ENCODE results near the gene PRPF19.

PRPF19 gene

GRCh38 chr11:60867871-60868681, 38.3 kb downstream of the PRPF19 start:
- H3K4me3 ChIP-seq (ENCODE audit: low read depth, low read length): no peak overlapping the region
- TF ChIP-seq CTCF (IDR thresholded peaks at IDR 0.05; ENCODE audit: insufficient read depth, low read depth, low read length, missing control alignments): no peak
- DNase-seq (ENCODE audit: low read depth): no peak

GRCh38 chr11:60866911-60867870, 39.2 kb downstream of the PRPF19 start, which contains the start of gene ZP1:
ZP1 (plus strand) TSS chr11:60867542; CDS start chr11:60867562, 20 bp downstream.
- no peak within 1 kb of the TSS for H3K4me3 ChIP-seq (ENCODE audit: low read depth, low read length)
- TF ChIP-seq CTCF (IDR thresholded peaks at IDR 0.05; ENCODE audit: insufficient read depth, low read depth, low read length, missing control alignments): no peak
- no peak for DNase-seq (ENCODE audit: low read depth)

DNA sequence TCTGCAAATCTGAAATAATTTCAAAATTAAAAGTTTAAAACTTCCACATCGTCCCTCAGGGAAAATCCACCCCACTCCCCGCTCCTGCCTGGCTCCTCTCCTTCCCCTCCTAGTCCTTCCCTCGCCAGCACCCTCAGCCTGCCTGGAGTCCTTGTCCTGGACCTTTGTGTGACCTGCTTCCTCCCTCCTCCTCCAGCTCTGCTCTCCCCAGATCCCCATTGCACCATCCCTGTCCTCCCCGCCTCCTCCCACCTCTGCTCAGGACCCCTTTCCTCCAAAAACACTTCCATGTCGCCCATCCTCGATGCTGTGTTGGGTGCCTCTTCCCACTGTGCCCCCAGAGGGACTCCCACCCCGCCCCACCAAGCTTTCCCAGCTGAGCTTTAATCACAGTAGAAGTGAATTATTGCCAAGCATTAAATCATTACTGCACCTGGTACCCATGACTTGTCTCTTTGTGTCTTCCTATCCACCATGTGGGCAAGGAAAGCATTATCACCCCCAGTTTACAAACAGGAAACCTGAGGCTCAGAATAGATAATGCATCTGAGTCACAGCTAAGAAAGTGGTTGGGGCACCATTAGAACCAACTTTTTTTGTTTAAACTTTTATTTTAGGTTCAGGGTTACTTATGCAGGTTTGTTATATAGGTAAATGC, 41.4 kb downstream of the PRPF19 start:
- no peak for TF ChIP-seq CTCF (IDR thresholded peaks at IDR 0.05; ENCODE audit: insufficient read depth, low read depth, low read length, missing control alignments)
- no peak overlapping the region for H3K4me3 ChIP-seq (ENCODE audit: low read depth, low read length)
- DNase-seq (ENCODE audit: low read depth): no peak

DNA sequence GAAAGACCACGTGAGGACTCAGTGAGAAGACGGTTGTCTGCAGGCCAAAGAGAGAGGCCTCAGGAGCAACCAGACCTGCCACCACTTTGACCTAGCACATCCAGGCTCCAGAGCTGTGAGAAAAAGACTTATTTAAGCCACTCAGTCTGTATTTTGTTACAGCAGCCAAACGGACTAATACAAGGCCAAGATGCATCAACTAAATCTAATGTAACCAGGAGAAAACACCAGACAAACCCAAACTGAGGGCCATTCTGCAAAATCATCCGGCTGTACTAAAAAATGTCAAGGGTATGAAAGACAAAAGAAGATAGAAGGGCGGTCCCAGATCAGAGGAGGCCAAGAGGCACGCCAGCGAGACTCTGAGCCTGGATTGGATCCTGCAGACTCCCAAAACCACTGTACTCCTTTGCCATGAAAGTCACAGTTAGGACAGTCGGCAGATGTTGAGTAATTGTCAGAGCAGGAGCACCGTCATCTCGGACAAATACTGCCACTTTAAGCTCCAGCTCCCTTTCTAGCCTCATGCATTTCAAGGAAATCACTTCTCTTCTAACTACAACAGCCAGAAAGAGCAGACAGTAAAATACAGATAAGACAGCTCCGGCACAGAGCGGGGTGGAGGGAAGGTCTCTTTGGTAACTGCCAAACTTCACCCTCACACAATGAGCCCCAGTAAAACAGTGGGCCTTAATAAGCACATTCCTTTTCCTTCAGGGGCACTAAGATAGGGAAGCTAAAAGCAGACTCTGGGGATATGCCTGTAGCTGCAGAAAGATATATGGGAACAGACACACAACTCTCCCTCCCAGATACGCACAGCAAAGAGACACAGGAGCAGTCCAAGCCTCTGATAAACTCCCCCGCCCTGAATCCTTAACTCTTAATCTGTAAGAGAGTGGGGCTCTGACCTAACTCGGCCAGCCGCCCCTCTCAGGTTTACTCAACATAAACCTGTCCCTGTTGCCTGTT, 42.5 kb downstream of the PRPF19 start:
- no peak for DNase-seq (ENCODE audit: low read depth)
- no peak overlapping the region for H3K4me3 ChIP-seq (ENCODE audit: low read depth, low read length)
- no peak for TF ChIP-seq CTCF (IDR thresholded peaks at IDR 0.05; ENCODE audit: insufficient read depth, low read depth, low read length, missing control alignments)

DNA sequence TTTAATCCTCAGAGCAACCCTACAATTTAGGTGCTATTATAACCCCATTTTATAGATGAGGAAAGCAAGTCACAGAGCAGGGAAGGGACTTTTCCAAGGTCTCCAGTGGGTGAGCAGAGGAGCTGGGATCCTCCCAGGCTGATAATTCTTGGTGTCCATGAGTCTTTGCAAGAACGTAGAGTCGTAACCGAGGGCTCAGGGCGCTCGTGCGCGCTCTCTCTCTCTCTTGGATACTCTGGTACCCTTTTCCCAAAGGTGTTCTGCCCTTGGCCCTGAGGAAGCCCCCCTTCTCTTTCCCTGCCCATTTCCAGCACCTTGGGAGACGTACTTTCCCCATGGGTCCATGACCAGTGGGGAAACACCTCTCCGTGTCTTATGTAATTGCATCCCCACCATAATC, 44.2 kb downstream of the PRPF19 start:
- no peak for TF ChIP-seq CTCF (IDR thresholded peaks at IDR 0.05; ENCODE audit: insufficient read depth, low read depth, low read length, missing control alignments)
- H3K4me3 ChIP-seq (ENCODE audit: low read depth, low read length): no peak overlapping the region
- no peak for DNase-seq (ENCODE audit: low read depth)

- TF ChIP-seq CTCF (IDR thresholded peaks at IDR 0.05; ENCODE audit: insufficient read depth, low read depth, low read length, missing control alignments): no peak
- H3K4me3 ChIP-seq (ENCODE audit: low read depth, low read length): no peak overlapping the region
- no peak for DNase-seq (ENCODE audit: low read depth)
Observed at GRCh38 chr11:60860943-60861342, 45.4 kb downstream of the PRPF19 start.

Data from GM12865 (cell line).